ENCODE results near the gene PLD3.

PLD3 gene

GRCh38 chr19:40360020-40360707 lies 11.7 kb downstream of the PLD3 start:
- DNase-seq (ENCODE audit: extremely low read depth, insufficient read length): no peak
- H3K27me3 ChIP-seq (replicated peaks; ENCODE audit: control insufficient read depth, insufficient read depth, low read length): no peaks in the 10 kb centered on the region
- no peaks in the 10 kb centered on the region for H3K36me3 ChIP-seq (ENCODE audit: control insufficient read depth, insufficient read depth, low read length)
- no peak overlapping the region for H3K4me3 ChIP-seq (replicated peaks; ENCODE audit: low read depth, low read length)
- TF ChIP-seq, protein P1, sequence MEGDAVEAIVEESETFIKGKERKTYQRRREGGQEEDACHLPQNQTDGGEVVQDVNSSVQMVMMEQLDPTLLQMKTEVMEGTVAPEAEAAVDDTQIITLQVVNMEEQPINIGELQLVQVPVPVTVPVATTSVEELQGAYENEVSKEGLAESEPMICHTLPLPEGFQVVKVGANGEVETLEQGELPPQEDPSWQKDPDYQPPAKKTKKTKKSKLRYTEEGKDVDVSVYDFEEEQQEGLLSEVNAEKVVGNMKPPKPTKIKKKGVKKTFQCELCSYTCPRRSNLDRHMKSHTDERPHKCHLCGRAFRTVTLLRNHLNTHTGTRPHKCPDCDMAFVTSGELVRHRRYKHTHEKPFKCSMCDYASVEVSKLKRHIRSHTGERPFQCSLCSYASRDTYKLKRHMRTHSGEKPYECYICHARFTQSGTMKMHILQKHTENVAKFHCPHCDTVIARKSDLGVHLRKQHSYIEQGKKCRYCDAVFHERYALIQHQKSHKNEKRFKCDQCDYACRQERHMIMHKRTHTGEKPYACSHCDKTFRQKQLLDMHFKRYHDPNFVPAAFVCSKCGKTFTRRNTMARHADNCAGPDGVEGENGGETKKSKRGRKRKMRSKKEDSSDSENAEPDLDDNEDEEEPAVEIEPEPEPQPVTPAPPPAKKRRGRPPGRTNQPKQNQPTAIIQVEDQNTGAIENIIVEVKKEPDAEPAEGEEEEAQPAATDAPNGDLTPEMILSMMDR (IDR thresholded peaks at IDR 0.05; ENCODE audit: insufficient read depth, low read length, poor library complexity, severe bottlenecking): no peak

DNA sequence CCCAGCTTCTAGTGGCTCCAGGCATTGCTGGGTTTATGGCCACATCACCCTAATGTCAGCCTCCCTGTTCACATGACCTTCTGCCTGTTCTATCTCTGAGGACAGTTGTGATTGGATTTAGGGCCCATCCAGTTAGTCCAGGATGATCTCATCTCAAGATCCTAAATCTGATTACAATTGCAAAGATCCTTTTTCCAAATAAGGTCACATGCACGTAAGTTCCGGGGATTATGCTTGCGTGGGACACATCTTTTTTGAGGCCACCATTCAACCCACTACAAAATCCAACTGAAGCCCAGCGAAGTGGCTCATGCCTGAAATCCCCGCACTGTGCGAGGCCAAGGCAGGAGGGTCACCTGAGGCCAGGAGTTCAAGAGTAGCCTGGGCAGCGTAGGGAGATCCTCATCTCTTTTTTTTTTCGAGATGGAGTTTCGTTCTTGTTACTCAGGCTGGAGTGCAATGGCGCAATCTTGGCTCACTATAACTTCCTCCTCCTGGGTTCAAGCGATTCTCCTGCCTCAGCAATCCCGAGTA lies 12.3 kb downstream of the PLD3 start:
- no peak for DNase-seq (ENCODE audit: extremely low read depth, insufficient read length)
- no peaks in the 10 kb centered on the region for H3K27me3 ChIP-seq (replicated peaks; ENCODE audit: control insufficient read depth, insufficient read depth, low read length)
- no peaks in the 10 kb centered on the region for H3K36me3 ChIP-seq (ENCODE audit: control insufficient read depth, insufficient read depth, low read length)
- H3K4me3 ChIP-seq (replicated peaks; ENCODE audit: low read depth, low read length): no peak overlapping the region
- TF ChIP-seq, protein P1 (IDR thresholded peaks at IDR 0.05; ENCODE audit: insufficient read depth, low read length, poor library complexity, severe bottlenecking): no peak

DNA sequence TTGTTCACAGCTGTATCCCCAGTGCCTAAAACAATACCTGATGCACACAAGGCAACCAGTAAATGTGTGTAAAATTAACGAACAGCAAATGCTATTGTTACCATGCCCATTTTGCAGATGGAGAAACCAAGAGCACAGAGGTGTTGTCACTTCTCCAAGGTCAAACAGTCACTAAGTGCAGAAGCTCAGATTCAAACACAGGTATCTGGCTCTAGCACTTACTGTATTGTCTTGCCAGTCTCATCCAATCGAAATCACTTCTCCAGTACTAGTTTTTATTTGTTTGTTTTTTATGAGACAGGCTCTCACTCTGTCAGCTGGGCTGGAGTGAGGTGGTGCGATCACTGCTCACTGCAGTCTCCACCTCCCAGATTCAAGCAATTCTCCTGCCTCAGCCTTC lies 13.7 kb downstream of the PLD3 start:
- H3K27me3 ChIP-seq (replicated peaks; ENCODE audit: control insufficient read depth, insufficient read depth, low read length): no peaks in the 10 kb centered on the region
- peaks cover 5% of the 10 kb centered on the region for H3K36me3 ChIP-seq (ENCODE audit: control insufficient read depth, insufficient read depth, low read length)
- DNase-seq (ENCODE audit: extremely low read depth, insufficient read length): no peak
- TF ChIP-seq, protein P1 (IDR thresholded peaks at IDR 0.05; ENCODE audit: insufficient read depth, low read length, poor library complexity, severe bottlenecking): no peak
- H3K4me3 ChIP-seq (replicated peaks; ENCODE audit: low read depth, low read length): no peak overlapping the region

DNA sequence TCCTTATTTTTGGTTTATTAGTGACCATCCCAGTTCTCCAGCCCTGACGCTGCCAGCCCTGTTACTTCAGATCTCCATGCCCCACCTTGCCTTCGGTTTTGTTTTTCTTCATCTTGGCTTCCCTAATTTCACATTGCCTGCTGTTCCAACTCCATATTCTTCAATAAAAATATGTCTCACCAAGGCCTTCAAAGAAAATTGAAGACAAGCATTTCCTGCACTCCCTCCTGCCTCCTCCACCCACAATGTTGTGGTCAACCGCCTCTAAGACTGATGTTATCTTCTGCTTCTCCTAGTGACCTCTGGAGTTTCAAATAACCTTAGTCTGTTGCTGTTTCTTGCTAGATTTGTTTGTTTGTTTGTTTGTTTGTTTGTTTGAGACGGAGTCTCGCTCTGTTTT lies 14.6 kb downstream of the PLD3 start:
- no peaks in the 10 kb centered on the region for H3K27me3 ChIP-seq (replicated peaks; ENCODE audit: control insufficient read depth, insufficient read depth, low read length)
- DNase-seq (ENCODE audit: extremely low read depth, insufficient read length): no peak
- TF ChIP-seq, protein P1 (IDR thresholded peaks at IDR 0.05; ENCODE audit: insufficient read depth, low read length, poor library complexity, severe bottlenecking): no peak
- peaks cover 8% of the 10 kb centered on the region for H3K36me3 ChIP-seq (ENCODE audit: control insufficient read depth, insufficient read depth, low read length)
- no peak overlapping the region for H3K4me3 ChIP-seq (replicated peaks; ENCODE audit: low read depth, low read length)

GRCh38 chr19:40365010-40365409 lies 16.5 kb downstream of the PLD3 start:
- TF ChIP-seq, protein P1 (IDR thresholded peaks at IDR 0.05; ENCODE audit: insufficient read depth, low read length, poor library complexity, severe bottlenecking): no peak
- Histone ChIP-seq H3K27me3 (replicated peaks; ENCODE audit: control insufficient read depth, insufficient read depth, low read length) (no peaks in the 10 kb centered on the region), H3K4me3 (replicated peaks; ENCODE audit: low read depth, low read length) (no peak overlapping the region), H3K36me3 (ENCODE audit: control insufficient read depth, insufficient read depth, low read length) (peaks cover 9% of the 10 kb centered on the region)
- DNase-seq (ENCODE audit: extremely low read depth, insufficient read length): no peak
